HL-60 (cell line): ENCODE data around the gene PAQR8.

ENCODE experiments used
- CTCF ChIP-seq: IDR thresholded peaks from one replicate; pipeline ENCODE4 v1.5.1; 2011; ENCODE audit warnings: low read length, control low read depth, inconsistent platforms; ENCODE audit not compliant: insufficient read depth
- REST ChIP-seq: IDR thresholded peaks from 2 replicates; pipeline ENCODE4 v1.6.1; 2012; ENCODE audit warnings: low read depth; ENCODE audit not compliant: insufficient replicate concordance
- SPI1 ChIP-seq: IDR thresholded peaks from 2 replicates; pipeline ENCODE4 v1.6.1; 2012; ENCODE audit warnings: low read depth, mild to moderate bottlenecking, borderline replicate concordance

GRCh38 chr6:52347818-52348217 is 14.1 kb upstream of the PAQR8 start:
- TF ChIP-seq REST = no peak
- TF ChIP-seq CTCF = no peak
- no peak for TF ChIP-seq SPI1
